ENCODE results near the gene PRRT3. TPM values are rescaled to one million over a fixed set of nuclear protein-coding genes. Genes with fewer than 3 reads are reported as not detected.
A peak's percentile ranks its signal among the peaks of the same experiment; 100 is the strongest.

Gene PRRT3
- total and polyA plus RNA-seq, 2 experiments from 2014 or later = 4.3 to 6.9 TPM

GRCh38 chr3:9903238-9903624, 49.0 kb downstream of the PRRT3 start (continued):
- TF ChIP-seq ETS1 (IDR thresholded peaks at IDR 0.05) (no peak), EZH2 (IDR thresholded peaks at IDR 0.05; ENCODE audit: low read depth, unreplicated experiment) (no peak), JUNB (IDR thresholded peaks at IDR 0.05; ENCODE audit: unreplicated experiment) (no peak), REST (IDR thresholded peaks at IDR 0.05; ENCODE audit: unreplicated experiment) (no peak), ZNF331 (CRISPR knock-in tag; IDR thresholded peaks at IDR 0.05; ENCODE audit: low read depth) (no peak)

- Mint-ChIP-seq H3K9me3 (no peaks in the 10 kb centered on the region), H3K4me3 (peak within 1 kb of the TSS; percentile 35), H3K27me3 (ENCODE audit: insufficient read depth, low read depth, poor library complexity) (peaks cover 13% of the 10 kb centered on the region), H3K36me3 (ENCODE audit: low read depth) (no peaks in the 10 kb centered on the region; the same call in 2 of the 3 replicates), H3K27ac (no peak within 1 kb of the TSS), H3K4me1 (peaks cover 20% of the 10 kb centered on the region)
- Histone ChIP-seq H3K27ac (ENCODE audit: low read depth) (no peak within 1 kb of the TSS), H3F3A (replicated peaks; ENCODE audit: low read depth) (no peaks in the 10 kb centered on the region), H3K79me2 (replicated peaks; ENCODE audit: insufficient read depth) (no peaks in the 10 kb centered on the region), H3K4me3 (peak within 1 kb of the TSS; percentile 42), H3K4me1 (ENCODE audit: insufficient read depth) (peaks cover 17% of the 10 kb centered on the region), H4K20me1 (replicated peaks; ENCODE audit: insufficient read depth) (no peaks in the 10 kb centered on the region), H3K36me3 (ENCODE audit: insufficient read depth) (no peaks in the 10 kb centered on the region), H3K27me3 (ENCODE audit: insufficient read depth) (no peaks in the 10 kb centered on the region), H3K4me2 (peak within 1 kb of the TSS; percentile 71), H3K9me2 (ENCODE audit: insufficient read depth) (no peaks in the 10 kb centered on the region), H2AFZ (peak within 1 kb of the TSS; percentile 99)
- DNase-seq (ENCODE audit: low spot score) (peak; percentile 55), ATAC-seq (peak; percentile 93)
- TF ChIP-seq NANOG (IDR thresholded peaks at IDR 0.05; ENCODE audit: borderline replicate concordance) = no peak
- no peak for TF ChIP-seq EZH2phosphoT487 (IDR thresholded peaks at IDR 0.05; ENCODE audit: unreplicated experiment)
- TF ChIP-seq CTCF (conservative IDR thresholded peaks at IDR 0.05; ENCODE audit: low read depth in 2 of 2) = no peak
- no peak for TF ChIP-seq STAT1 (IDR thresholded peaks at IDR 0.05; ENCODE audit: unreplicated experiment)
- no peak for TF ChIP-seq ZNF462 (CRISPR knock-in tag; IDR thresholded peaks at IDR 0.05)
- no peak for TF ChIP-seq ZNF114 (CRISPR knock-in tag; IDR thresholded peaks at IDR 0.05)
- no peak for TF ChIP-seq POLR2AphosphoS5 (IDR thresholded peaks at IDR 0.05; ENCODE audit: low read depth)
- no peak for TF ChIP-seq EZH2 (IDR thresholded peaks at IDR 0.05; ENCODE audit: low read depth, unreplicated experiment)
Measured at GRCh38 chr3:9902372-9903237, 49.6 kb downstream of the PRRT3 start, which contains the start of gene IL17RE. Gene IL17RE (plus strand): TSS chr3:9902848. CDS start chr3:9902933, 85 bp downstream.
